CD14-positive monocyte (primary cell): Measurements from ENCODE around the gene ALKBH4. TPM values are rescaled to one million over a fixed set of nuclear protein-coding genes. Genes with fewer than 3 reads are reported as not detected.
A peak's percentile ranks its signal among the peaks of the same experiment; 100 is the strongest.

ENCODE experiments used
- DNase-seq, 3 donors: peaks; one replicate each; pipeline ENCODE4 v3.0.0-alpha.2; 2011 to 2022
- H2AFZ ChIP-seq: 2 replicates; pipeline ENCODE4 v1.6.0; 2012; ENCODE audit warnings: mild to moderate bottlenecking, low read depth, low read length, inconsistent platforms; ENCODE audit not compliant: insufficient read depth, poor library complexity, severe bottlenecking
- H3K27ac ChIP-seq, 2 donors: 1 replicate in 1 of 2; 2 replicates in 1 of 2; pipeline ENCODE4 v1.5.1; 2012 to 2013; ENCODE audit warnings: low read length in 2 of 2, control low read depth in 1 of 2, inconsistent platforms in 1 of 2, low read depth in 1 of 2, mild to moderate bottlenecking in 1 of 2
- H3K27me3 ChIP-seq, 2 donors: one replicate each; pipeline versions ENCODE4 v1.6.0 to v1.6.1; 2011 to 2013; ENCODE audit warnings: low read length in 2 of 2; ENCODE audit not compliant: control insufficient read depth in 2 of 2, insufficient read depth in 2 of 2
- H3K36me3 ChIP-seq, 2 donors: replicated peaks in 1 of 2; 1 replicate in 1 of 2; 2 replicates in 1 of 2; pipeline versions ENCODE4 v1.5.1 to v1.6.1; 2012 to 2013; ENCODE audit warnings: low read length in 2 of 2, control low read depth in 1 of 2, inconsistent platforms in 1 of 2, mild to moderate bottlenecking in 1 of 2; ENCODE audit not compliant: insufficient read depth in 2 of 2, control insufficient read depth in 1 of 2
- H3K4me1 ChIP-seq, 2 donors: 1 replicate in 1 of 2; 2 replicates in 1 of 2; pipeline versions ENCODE4 v1.5.1 to v1.6.1; 2012 to 2013; ENCODE audit warnings: low read length in 2 of 2, control low read depth in 1 of 2, inconsistent platforms in 1 of 2, mild to moderate bottlenecking in 1 of 2, moderate library complexity in 1 of 2; ENCODE audit not compliant: insufficient read depth in 2 of 2, control insufficient read depth in 1 of 2
- H3K4me2 ChIP-seq: replicated peaks from 2 replicates; pipeline ENCODE3; 2012; ENCODE audit warnings: low read length, moderate library complexity, mild to moderate bottlenecking; ENCODE audit not compliant: poor library complexity, severe bottlenecking; ENCODE audit errors: extremely low read depth
- H3K4me3 ChIP-seq, 3 experiments: fragments of 200-600 bp in 1 of 3; sonication (generic) in 1 of 3; replicated peaks in 1 of 3; 1 replicate in 2 of 3; 2 replicates in 1 of 3; pipeline ENCODE4 v1.5.1; 2011 to 2013; ENCODE audit warnings: low read length in 3 of 3, mild to moderate bottlenecking in 3 of 3, control low read depth in 2 of 3, low read depth in 2 of 3, inconsistent platforms in 1 of 3, moderate library complexity in 1 of 3
- H3K79me2 ChIP-seq: 2 replicates; pipeline ENCODE4 v1.6.0; 2012; ENCODE audit warnings: mild to moderate bottlenecking, control low read depth, inconsistent platforms, low read length, moderate library complexity; ENCODE audit not compliant: insufficient read depth
- H3K9ac ChIP-seq: 2 replicates; pipeline ENCODE4 v1.6.0; 2017; ENCODE audit warnings: low read length, mild to moderate bottlenecking; ENCODE audit not compliant: insufficient read depth, poor library complexity, severe bottlenecking
- H3K9me3 ChIP-seq, 2 donors: replicated peaks in 1 of 2; 1 replicate in 1 of 2; 2 replicates in 1 of 2; pipeline versions ENCODE4 v1.5.1 to v1.6.1; 2012 to 2013; ENCODE audit warnings: low read length in 2 of 2, control low read depth in 1 of 2; ENCODE audit not compliant: control insufficient read depth in 1 of 2, insufficient read depth in 1 of 2
- H4K20me1 ChIP-seq: 2 replicates; pipeline ENCODE4 v1.6.0; 2012; ENCODE audit warnings: mild to moderate bottlenecking, low read length, control low read depth, moderate library complexity; ENCODE audit not compliant: insufficient read depth
- H3K27ac Mint-ChIP-seq, 7 donors: one replicate each; pipeline ENCODE4 v1.8.0; 2020; ENCODE audit warnings: mild to moderate bottlenecking in 7 of 7, mixed read lengths in 7 of 7, moderate library complexity in 6 of 7, inconsistent platforms in 2 of 7
- H3K27me3 Mint-ChIP-seq, 3 donors: one replicate each; pipeline ENCODE4 v1.8.0; 2021 to 2022; ENCODE audit warnings: low read depth in 3 of 3, mild to moderate bottlenecking in 3 of 3, mixed read lengths in 3 of 3, moderate library complexity in 3 of 3, inconsistent platforms in 1 of 3
- H3K36me3 Mint-ChIP-seq, 2 donors: one replicate each; pipeline ENCODE4 v1.8.0; 2020; ENCODE audit warnings: mixed read lengths in 2 of 2, inconsistent platforms in 1 of 2, mild to moderate bottlenecking in 1 of 2
- H3K4me1 Mint-ChIP-seq: one replicate; pipeline ENCODE4 v1.8.0; 2020; ENCODE audit warnings: mild to moderate bottlenecking, mixed read lengths
- H3K4me3 Mint-ChIP-seq, 2 donors: one replicate each; pipeline ENCODE4 v1.8.0; 2020; ENCODE audit warnings: mild to moderate bottlenecking in 2 of 2, mixed read lengths in 2 of 2, moderate library complexity in 1 of 2
- H3K9me3 Mint-ChIP-seq, 7 donors: one replicate each; pipeline ENCODE4 v1.8.0; 2020 to 2022; ENCODE audit warnings: mixed read lengths in 7 of 7, mild to moderate bottlenecking in 6 of 7, moderate library complexity in 6 of 7, inconsistent platforms in 2 of 7
- CTCF ChIP-seq: fragments of 200-600 bp; IDR thresholded peaks from one replicate; pipeline ENCODE4 v1.8.0; 2022; ENCODE audit warnings: antibody characterized with exemption, mild to moderate bottlenecking
- WGBS: methylation state at CpG from one replicate; pipeline ENCODE4 v1.1.5; 2013; ENCODE audit warnings: missing lambda C conversion rate; ENCODE audit not compliant: insufficient coverage; 5-methylcytosine and 5-hydroxymethylcytosine counted together
- intact Hi-C, 2 donors: fragments of 100-400 bp; cut with micrococcal nuclease; formaldehyde crosslinking; loops; one replicate each; pipeline versions ENCODE4 v1.15.0 to v1.15.1; 2023
- polyA plus RNA-seq, 3 donors: library from polyadenylated mRNA; depleted of rRNA in 1 of 3; unstranded in 2 of 3; stranded (reverse) in 1 of 3; fragments of 300-500 nt in 2 of 3; fragments of >200 nt in 1 of 3; fragmentation: Illumina TruSeq in 2 of 3; gene quantifications; 1 replicate in 2 of 3; 2 replicates in 1 of 3; pipeline ENCODE4 v1.2.3, GENCODE V29; 2012 to 2021

Gene ALKBH4
- polyA plus RNA-seq, 3 donors, result 2.9 to 11.8 (median 9.7) TPM

GRCh38 chr7:102450242-102450641, 14.4 kb downstream of the ALKBH4 start:
- peak; percentile 23 to 47 (median 41) for DNase-seq
- WGBS, result 84% methylated on average over 4 of the region's 6 CpGs
- peak; percentile 40 for TF ChIP-seq CTCF
- H3K4me1 Mint-ChIP-seq, result peaks cover 4% of the 10 kb centered on the region
- H3K9me3 Mint-ChIP-seq, result no peaks in the 10 kb centered on the region
- H3K36me3 Mint-ChIP-seq, result peaks cover 22 to 33% of the 10 kb centered on the region in 2 donors
- no peak overlapping the region for H3K27ac ChIP-seq
- no peaks in the 10 kb centered on the region for H3K4me1 ChIP-seq
- no peak overlapping the region for H3K4me2 ChIP-seq
- no peaks in the 10 kb centered on the region for H3K79me2 ChIP-seq
- no peak overlapping the region for H3K4me3 ChIP-seq
- peaks cover 21 to 30% of the 10 kb centered on the region in 2 donors for H3K36me3 ChIP-seq
- H3K27me3 Mint-ChIP-seq, result peaks cover 0 to 1% (median 0%) of the 10 kb centered on the region in 3 donors
- H3K27ac Mint-ChIP-seq, result peak overlapping the region in 1 of 7 donors; percentile 43
- no peak overlapping the region for H3K9ac ChIP-seq
- peaks cover 16% of the 10 kb centered on the region for H4K20me1 ChIP-seq
- H3K9me3 ChIP-seq, result no peaks in the 10 kb centered on the region
- intact Hi-C loops, result loop anchor here in 1 of 2 donors (5.0 to 10.0 kb wide), 2 partner anchors 38 to 165 kb away; partner anchors contain the start of gene SH2B2
- no peak overlapping the region for H2AFZ ChIP-seq
- no peak overlapping the region for H3K4me3 Mint-ChIP-seq
- H3K27me3 ChIP-seq, result no peaks in the 10 kb centered on the region

GRCh38 chr7:102449136-102449535, 15.5 kb downstream of the ALKBH4 start:
- Mint-ChIP-seq H3K27me3 (peaks cover 0 to 1% (median 0%) of the 10 kb centered on the region in 3 donors), H3K27ac (peak overlapping the region in 1 of 7 donors; percentile 2), H3K4me3 (no peak overlapping the region), H3K36me3 (peaks cover 25 to 34% of the 10 kb centered on the region in 2 donors), H3K9me3 (no peaks in the 10 kb centered on the region), H3K4me1 (peaks cover 4% of the 10 kb centered on the region)
- Histone ChIP-seq H3K4me2 (no peak overlapping the region), H3K79me2 (no peaks in the 10 kb centered on the region), H3K27me3 (no peaks in the 10 kb centered on the region), H3K4me1 (no peaks in the 10 kb centered on the region), H3K36me3 (peaks cover 27 to 35% of the 10 kb centered on the region in 2 donors), H4K20me1 (peaks cover 16% of the 10 kb centered on the region), H3K9ac (no peak overlapping the region), H3K9me3 (no peaks in the 10 kb centered on the region), H3K27ac (no peak overlapping the region), H2AFZ (no peak overlapping the region), H3K4me3 (no peak overlapping the region)
- over 99% methylated on average over 15 of the region's 15 CpGs for WGBS
- intact Hi-C loops, result loop anchor here in 1 of 2 donors (5.0 kb wide), 1 partner anchor 37 kb away; no protein-coding TSS in a partner anchor
- DNase-seq, result no peak
- TF ChIP-seq CTCF, result no peak
